ENCODE data around the gene USP13.

USP13 gene

DNA sequence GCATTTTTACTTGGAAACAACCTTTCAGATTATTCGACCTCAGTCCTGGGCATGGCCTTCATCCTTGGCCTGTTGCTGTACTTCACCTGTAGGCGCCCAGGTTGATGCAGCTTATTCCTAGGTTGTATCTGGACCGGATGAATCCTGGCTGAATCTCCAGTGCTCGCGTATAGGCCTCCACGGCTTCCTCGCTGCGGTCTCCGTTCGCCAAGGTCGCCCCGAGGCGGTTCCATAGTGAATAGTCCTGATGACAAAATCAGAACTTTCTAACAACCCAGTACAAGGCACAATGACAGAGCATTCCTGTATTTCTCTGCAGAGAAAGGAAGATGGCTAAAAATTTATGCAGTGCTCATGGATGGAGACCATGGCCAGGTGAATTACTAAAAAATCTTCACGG is 154.7 kb downstream of the USP13 start:
- no peak for DNase-seq

DNA sequence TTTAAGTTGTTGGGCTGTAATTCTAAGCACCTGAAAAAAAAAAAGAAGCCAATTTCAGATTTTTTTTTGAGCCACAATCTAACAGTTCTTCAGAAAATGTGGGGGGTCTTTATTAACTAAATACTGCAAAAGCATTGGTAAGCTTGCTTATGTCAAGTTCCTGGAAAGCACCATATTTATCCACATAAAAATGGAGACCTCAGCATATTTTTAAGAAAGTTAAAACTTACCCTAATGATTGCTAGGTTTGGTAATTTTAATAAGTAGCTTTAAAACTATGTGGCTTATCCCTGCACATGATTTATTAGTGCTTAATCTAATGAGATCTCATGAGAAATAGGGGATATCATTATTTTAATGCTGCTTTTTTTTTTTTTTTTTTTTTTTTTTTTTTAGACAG is 156.8 kb downstream of the USP13 start:
- no peak for DNase-seq

DNA sequence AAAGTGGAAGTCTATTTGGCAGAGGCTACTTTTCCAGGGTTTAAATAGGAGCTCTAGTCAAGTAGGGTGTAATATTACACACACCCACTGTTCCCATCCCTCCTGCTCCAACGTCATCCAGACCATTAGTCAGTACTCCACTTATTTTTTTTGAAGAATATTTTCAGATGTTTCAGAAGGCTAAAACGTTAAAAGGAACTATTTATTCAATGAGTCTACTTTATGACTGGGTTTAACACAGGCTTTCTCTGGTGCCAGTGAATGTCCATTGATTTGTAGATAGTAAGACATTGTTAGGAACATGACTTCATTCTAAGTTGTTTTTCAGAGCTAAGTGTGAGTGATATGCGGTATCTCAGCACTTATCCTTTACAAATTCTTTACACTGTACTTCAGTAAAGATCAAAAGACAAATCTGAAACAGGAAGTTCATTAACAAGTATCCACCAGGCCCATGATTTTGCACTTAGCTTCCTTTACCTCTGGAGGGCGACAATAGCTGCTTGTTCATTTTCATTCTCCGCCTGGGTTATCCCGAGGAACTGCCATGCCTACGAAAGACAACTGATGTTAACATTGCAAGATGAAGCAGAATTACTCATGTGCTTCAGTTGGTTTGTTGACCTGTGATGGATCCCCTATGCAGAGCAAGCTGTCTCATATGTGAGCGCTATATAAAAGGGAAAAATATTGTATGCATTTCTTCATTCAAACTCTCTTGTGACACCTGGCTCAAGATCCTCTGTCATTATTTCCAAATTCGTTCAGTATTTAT is 158.7 kb downstream of the USP13 start:
- DNase-seq = no peak

DNA sequence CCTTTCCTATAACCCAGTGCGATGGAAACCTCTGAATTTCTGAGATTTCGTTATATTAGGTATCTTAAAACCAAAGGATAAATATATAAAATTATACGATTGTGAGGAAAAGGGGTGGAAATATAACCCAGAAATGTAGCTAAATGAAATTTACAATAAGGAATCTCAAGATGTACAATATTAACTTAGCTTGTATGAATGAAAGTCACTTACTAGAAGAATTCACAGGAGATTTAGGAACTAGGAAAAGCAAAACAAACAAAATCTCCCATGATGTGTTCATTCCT is 159.2 kb downstream of the USP13 start:
- no peak for DNase-seq

DNA sequence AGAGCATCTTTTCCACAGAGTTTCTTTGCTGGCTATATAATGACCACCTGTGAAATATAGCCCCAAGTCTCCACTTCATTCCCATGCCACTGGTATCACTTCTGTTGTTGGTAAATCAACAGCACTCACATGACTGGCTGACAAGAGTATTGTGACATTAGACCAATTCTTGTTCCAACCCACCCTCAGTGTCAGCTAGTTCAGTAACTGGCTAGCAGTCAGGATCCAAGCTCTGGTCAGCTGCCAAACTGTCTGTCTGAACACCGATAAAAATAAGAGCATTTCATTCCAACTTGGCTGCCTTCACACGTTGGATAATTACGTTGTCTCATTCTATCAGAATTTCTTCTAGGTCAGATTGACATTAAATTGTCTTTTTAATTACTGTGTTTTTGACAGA is 166.5 kb downstream of the USP13 start:
- no peak for DNase-seq

DNA sequence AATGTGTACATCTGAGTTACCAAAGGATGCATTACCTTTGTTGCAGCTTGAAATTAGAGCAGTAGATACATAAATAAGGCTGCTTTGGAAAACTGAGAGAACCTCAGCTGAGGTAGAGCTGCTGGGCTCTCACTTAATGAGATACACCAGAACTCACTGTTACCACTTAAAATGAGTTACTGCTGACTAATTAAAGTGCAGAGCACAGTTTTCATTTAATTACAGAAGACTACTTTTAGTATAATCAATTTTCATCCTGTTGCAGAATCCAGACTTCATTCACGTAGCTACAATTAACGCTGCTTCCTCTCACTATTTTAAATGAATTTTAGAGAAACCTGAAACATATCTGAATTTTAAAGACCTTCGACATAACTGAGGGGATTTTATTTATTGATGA is 169.5 kb downstream of the USP13 start:
- DNase-seq = no peak

DNA sequence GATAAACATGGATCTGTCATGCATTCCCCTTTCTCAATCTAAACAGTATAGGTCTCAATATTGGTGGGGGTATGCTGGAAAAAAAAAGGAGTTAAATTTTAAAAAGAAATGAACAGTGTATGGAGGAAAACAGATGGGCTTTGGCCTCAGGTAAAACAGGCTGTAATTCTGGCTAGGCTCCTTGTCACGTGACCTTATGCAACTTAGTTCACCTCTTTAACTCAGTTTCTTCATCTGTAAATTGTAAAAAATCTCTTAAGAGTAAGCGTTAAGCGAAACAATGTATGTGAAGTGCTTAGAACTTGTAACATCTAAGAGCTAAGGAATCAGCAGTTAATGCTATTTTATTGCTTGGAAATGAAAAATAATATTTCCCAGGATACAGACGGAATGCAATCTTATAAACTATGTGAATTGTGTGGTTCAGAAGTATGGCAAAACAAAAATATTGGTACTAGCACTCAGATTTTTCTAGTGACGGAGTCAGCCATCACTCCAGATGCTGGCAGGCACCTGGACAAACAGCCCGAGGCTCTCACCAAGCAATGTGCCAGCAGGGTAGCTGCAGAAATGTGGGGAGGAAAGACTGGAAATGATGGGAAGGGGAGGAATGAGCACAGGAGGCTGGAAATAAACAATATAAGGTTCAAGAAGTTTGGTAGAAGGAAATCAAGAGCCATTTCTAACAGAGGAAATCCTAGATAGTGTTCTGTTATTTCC is 172.8 kb downstream of the USP13 start:
- DNase-seq = no peak

DNA sequence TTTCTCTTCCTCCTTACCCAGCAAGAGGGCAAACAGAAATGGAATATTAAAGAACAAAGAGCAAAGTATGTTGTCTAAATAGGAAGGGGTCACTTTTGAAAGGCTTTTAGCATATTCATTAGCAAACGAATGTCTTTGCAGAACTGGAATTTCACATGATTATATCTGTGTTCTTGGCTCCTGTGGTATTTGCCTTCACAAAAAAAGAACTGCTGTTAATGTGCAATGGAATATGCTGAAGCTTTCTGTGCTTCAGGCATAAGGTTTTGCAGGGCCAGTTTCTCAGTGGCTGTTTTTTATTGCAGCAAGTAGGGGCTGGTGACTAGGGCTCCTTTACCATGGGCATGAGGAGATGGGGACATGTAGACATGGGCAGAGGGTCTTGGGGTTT is 173.4 kb downstream of the USP13 start:
- DNase-seq = no peak

DNA sequence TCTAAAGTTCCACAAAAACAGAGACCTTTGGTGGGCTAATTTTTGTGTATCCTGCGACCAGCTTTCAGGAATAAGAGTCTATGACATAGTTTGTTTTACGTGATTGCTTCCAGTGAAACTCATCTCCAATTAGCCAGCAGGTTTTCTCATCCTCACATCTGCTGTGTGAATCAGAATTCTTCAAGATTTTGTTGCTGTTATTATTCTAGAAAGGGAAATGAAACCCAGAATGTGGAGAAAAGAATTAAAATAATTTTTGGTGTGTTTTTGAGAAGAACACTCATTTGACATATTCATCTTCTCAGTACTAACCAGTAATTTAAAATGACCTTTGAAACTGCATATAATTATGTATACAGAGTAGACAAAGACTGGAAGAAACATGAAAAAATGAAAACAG is 175.9 kb downstream of the USP13 start:
- DNase-seq = no peak

DNA sequence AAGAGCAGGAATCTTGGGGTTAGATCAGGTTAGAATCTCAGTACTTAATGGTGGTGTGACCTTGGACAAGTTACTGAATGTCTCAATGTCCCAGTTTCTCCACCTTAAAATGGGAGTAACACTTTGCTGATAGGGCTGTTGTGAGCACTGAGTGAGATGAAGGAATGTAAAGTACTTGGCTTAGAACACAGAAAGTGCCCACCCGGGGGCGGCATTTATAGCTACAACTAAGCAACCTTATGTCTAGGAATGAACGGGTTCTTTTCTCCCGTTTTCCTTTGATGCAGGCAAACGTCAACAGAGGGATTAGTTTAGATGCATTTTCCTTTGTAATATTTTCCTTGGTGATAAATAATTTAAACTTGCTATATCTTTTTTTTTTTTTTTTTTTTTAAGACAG is 176.6 kb downstream of the USP13 start:
- no peak for DNase-seq

DNA sequence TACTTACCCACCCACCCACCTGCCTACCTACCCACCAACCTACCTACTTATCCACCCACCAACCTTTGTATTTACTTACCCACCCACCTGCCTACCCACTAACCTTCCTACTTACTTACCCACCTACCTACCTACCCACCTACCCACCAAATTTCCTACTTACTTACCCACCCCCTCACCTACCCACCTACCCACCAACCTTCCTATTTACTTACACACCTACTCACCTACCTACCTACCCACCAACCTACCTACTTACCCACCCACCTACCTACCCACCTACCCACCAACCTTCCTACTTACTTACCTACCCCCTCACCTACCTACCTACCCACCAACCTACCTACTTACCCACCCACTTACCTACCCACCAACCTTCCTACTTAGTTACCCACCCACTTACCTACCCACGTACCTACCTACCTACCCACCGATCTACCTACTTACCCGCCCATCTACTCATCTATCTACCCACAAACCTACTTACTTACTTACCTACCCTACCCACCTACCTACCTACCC is 179.6 kb downstream of the USP13 start:
- no peak for DNase-seq

DNA sequence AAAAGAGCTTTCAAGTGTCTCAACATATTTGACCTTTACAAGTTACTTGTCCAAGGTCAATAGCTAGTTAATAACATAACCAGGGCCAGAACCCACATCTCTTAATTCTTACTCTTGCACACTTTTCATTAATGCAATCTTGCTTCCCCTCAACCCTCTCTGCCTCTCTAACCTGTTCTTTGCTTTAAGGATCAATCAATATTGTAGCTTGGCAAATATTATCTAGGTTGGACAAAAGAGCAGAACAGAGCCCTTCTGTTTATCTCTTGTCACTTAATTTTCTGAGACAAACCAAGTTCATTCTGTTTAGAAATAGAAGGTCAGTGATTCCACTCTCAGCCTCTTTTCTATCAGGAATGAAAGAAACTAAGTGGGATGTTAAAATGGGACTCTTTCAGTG is 180.5 kb downstream of the USP13 start:
- DNase-seq = no peak

DNA sequence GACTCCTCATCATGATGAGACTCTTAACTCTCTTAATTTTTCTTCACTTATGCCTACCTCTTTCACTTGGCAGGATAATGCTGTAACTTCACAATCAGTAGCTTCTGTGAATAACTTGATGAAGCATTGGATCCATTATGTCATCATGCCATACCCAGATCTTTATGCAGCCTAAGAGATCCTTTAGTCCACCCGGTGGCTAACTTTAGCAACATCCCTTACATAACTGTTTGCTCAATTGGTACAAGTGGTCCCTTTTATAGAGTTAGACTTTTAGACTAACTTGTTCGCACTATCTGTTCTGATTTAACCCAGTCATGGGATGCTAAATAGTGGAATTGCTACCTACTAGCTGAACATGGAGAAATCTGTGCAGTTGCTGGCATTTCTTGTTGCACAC is 184.5 kb downstream of the USP13 start:
- DNase-seq = no peak

Data from DMS79 treated with DMSO at 0.1 percent for 48 hours (cell line).